NCI-H1930 (cell line): Measurements from ENCODE around the gene EYS.

ENCODE experiments used
- DNase-seq, 2 experiments: peaks; one replicate each; lab custom pipeline; 2025; lab: John Stamatoyannopoulos, UW

Gene EYS

GRCh38 chr6:64723327-64724058 lies 983.5 kb downstream of the EYS start:
- no peak for DNase-seq

GRCh38 chr6:64721865-64722264 lies 985.2 kb downstream of the EYS start:
- no peak for DNase-seq

GRCh38 chr6:64717281-64717680 lies 989.7 kb downstream of the EYS start:
- DNase-seq, result no peak

GRCh38 chr6:64715624-64716023 lies 991.4 kb downstream of the EYS start:
- DNase-seq, result no peak

GRCh38 chr6:64714073-64714472 lies 993.0 kb downstream of the EYS start:
- DNase-seq, result no peak

- no peak for DNase-seq
Measured at GRCh38 chr6:64713175-64713574, 993.9 kb downstream of the EYS start.

GRCh38 chr6:64712606-64713005 lies 994.4 kb downstream of the EYS start:
- DNase-seq, result no peak

- no peak for DNase-seq
Measured at GRCh38 chr6:64703922-64704321, 1003.1 kb downstream of the EYS start.

GRCh38 chr6:64696053-64696452 lies 1011.0 kb downstream of the EYS start:
- DNase-seq, result no peak

GRCh38 chr6:64694356-64694755 lies 1012.7 kb downstream of the EYS start:
- DNase-seq, result no peak

GRCh38 chr6:64691064-64691463 lies 1016.0 kb downstream of the EYS start:
- no peak for DNase-seq

GRCh38 chr6:64685401-64685800 lies 1021.6 kb downstream of the EYS start:
- no peak for DNase-seq

GRCh38 chr6:64683682-64684081 lies 1023.3 kb downstream of the EYS start:
- DNase-seq, result no peak

- DNase-seq, result no peak
Measured at GRCh38 chr6:64681416-64682160, 1025.4 kb downstream of the EYS start.

GRCh38 chr6:64680446-64680845 lies 1026.6 kb downstream of the EYS start:
- no peak for DNase-seq

- no peak for DNase-seq
Measured at GRCh38 chr6:64679416-64679815, 1027.6 kb downstream of the EYS start.

- DNase-seq, result no peak
Measured at GRCh38 chr6:64672651-64673050, 1034.4 kb downstream of the EYS start.

- no peak for DNase-seq
Measured at GRCh38 chr6:64672131-64672530, 1034.9 kb downstream of the EYS start.

- DNase-seq, result no peak
Measured at GRCh38 chr6:64665137-64665536, 1041.9 kb downstream of the EYS start.

- no peak for DNase-seq
Measured at GRCh38 chr6:64664480-64664879, 1042.5 kb downstream of the EYS start.

GRCh38 chr6:64644024-64644423 lies 1063.0 kb downstream of the EYS start:
- no peak for DNase-seq

GRCh38 chr6:64630901-64631300 lies 1076.1 kb downstream of the EYS start:
- no peak for DNase-seq

- DNase-seq, result no peak
Measured at GRCh38 chr6:64622944-64623343, 1084.1 kb downstream of the EYS start.

- no peak for DNase-seq
Measured at GRCh38 chr6:64602993-64603392, 1104.0 kb downstream of the EYS start.
